Left colon (tissue), 2 donors: ENCODE measurements around the gene WDR7. TPM values are rescaled to one million over a fixed set of nuclear protein-coding genes. Genes with fewer than 3 reads are reported as not detected.

Source experiments
- ATAC-seq: fragments of 200-7000 bp; cut with Tn5 transposase; one replicate; pipeline ENCODE4 v1.9.1; 2020; ENCODE audit warnings: mild to moderate bottlenecking, moderate library complexity
- DNase-seq, 2 donors: peaks; one replicate each; pipeline ENCODE4 v3.0.0-alpha.2; 2020
- intact Hi-C, 2 donors: fragments of 100-400 bp; cut with DNase I in 1 of 2; cut with micrococcal nuclease in 1 of 2; formaldehyde crosslinking; loops; one replicate each; pipeline versions ENCODE4 v1.11.2 to v1.14.0; 2022; cut with DNase I, micrococcal nuclease
- total RNA-seq, 2 donors: library from RNA; stranded (reverse); fragmentation: NEBNext Ultra II Directional; extraction: Animal tissue kit (Norgen Biotek cat#: 25700); gene quantifications; one replicate each; pipeline ENCODE4 v1.2.1, GENCODE V29; 2021
- donor health status: DM: no; HTN: no; CAD: no.
- donor health status: DM: yes; HTN: yes; CAD: no.

WDR7 gene
- total RNA-seq, 2 donors from 2014 or later, result 25.0 to 27.1 TPM

DNA sequence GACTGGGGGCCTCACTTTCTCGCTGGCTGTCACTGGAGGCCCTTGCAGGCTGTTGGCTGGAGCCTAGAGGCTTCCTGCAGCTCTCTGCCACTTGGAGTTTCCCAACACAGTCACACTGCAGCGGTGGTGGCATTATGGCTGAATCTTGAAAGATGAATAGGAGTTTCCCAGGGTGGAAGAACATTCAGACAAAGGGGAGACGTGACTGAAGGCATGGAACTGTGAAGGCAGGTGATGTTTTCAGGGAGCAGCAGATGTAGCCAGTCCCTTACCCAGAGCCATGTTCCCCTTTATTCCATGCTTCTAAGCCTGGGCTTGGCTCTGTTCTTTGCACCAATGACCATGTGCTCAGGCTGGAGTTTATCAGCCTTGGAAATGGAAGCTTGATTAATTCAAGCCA, 389.0 kb downstream of the WDR7 start:
- DNase-seq (no peak), ATAC-seq (no peak)
- intact Hi-C loops, result no loop called here

DNA sequence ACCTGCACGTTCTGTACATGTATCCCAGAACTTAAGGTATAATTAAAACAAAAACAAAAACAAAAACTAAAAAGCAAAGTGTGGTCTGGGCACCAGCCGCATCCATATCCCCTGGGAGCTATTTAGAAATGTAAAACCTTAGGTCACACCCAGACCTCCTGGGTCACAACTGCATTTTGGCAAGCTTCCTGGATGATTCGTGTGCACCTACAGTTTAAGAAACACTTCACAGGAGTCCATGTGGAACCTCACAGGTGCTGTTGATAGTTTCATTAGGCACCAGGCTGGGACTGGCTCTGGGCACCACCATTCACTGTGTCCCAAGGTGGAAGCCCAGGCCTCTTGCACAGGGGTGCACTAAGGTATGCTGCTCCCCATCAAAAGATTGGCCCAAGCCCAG, 392.1 kb downstream of the WDR7 start:
- DNase-seq, result no peak
- intact Hi-C loops, result no loop called here
- ATAC-seq, result no peak

DNA sequence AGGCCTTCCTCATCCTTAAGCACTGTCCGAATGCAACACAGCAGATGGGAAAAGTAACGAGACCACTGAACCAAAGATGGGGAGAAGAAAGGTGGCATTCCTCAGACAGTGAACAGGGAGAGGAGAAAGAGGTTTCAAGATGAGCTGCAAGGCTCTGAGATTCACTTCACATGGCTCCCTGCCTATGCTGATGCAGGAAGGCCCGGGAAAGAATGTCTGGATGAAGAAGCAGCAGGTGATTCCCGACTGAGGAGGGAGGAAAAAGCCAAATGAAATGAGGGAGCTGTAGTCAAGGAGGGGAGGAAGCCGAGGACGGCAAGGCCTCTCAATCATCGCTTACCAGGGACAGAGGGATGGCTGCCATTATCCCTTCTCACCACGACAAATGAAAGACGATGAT, 397.2 kb downstream of the WDR7 start:
- DNase-seq (no peak), ATAC-seq (no peak)
- intact Hi-C loops, result no loop called here

DNA sequence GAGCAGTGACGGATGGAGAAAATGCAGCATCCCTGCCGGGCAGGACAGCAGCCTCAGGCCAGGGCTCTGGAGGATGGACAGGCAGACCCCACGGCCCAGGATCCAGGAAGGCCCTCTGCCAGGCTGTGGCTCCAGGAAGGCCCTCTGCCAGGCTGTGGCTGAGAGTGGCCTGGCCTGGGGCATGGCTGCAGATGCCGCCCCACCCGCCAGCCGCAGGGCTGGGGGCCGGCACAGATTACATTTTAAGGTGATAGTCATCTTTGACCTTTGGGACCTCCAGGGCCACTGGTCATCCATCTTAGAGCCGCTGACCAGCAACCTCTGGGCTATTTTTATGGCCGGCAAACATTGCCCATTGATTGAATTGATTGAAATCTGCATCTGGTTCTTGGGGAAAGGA, 397.7 kb downstream of the WDR7 start:
- ATAC-seq (no peak), DNase-seq (no peak)
- intact Hi-C loops, result no loop called here

DNA sequence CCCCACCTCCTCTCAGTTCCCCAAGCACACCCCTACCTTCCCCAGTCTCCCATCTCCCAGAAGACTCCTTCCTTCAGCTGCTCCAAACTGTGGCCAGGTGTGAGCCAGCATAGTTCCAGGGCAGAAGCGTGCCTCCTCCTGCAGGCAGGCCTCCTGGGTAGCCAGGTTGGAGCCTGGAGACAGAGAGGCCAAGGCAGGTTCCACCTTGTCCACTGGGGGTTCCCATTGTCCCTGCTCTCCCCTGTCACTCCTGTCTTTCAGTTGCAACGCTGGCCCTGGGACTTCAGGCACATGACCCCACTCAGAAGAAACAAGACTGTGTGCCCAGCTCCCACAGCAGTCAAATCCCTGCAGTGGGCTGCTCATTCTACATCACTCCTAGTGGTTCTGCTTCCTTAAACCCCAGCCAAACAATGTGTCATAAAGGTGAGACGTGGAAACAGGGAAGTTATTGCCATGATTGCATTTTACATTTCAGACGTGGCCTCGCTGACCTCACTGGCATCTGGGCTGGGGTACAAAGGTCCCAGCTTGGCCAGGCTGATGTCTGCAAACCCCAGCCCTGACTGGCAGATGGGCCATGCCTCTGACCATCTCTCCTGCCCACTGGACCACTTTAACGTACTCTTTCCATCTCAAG, 399.3 kb downstream of the WDR7 start:
- ATAC-seq, result peak; percentile 84
- intact Hi-C loops, result no loop called here
- DNase-seq, result peak; percentile 73 to 78

DNA sequence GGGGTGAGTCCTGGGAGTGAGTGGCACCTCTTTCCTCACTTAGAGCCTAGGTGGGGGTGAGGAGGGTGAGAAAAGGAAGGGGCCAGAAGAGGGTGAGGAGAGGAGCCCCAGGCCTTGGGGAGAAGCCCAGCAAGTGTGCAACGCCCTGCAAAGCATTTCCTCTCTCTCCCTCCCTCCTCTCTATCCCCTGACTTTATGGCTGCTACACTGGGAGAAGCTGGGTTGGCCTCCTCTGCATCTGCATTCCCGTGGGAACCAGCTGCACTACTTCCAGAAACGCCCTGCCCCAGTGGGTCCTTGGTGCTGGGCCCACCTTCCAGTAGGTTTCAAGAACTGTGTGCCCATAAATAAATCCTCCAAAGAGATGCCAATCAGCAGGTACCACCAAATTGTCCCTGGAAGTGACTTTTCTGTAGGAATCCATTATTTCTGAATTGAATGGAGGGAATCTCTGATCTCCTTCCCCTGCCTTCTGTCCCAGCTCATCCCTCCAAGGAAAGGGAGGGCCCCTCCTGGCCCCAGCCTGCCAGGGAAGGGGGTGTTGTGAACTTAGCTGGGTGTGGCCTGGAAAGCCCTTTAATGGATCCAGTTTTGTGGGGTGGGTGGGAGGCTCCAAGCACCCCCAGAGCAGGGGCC, 400.0 kb downstream of the WDR7 start:
- peak; percentile 39 to 58 for DNase-seq
- intact Hi-C loops, result no loop called here
- ATAC-seq, result peak; percentile 72

DNA sequence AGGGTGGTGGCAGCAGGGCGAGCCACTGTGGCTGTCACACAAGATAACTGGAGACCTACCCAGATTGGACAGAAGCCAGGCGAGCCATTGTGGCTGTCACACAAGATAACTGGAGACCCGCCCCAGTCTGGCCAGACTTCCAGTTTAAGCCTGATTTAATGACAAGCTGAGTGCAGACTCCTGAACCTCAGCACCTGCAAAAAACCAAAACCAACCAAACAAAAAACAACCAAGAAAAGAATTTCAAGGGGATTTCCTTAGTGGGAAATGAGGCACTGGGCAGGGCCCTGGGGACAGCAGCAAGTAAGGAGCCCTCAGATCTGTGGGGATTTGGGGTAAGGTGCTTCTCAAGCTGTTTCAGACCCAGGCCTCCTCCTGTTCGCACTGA, 400.5 kb downstream of the WDR7 start:
- intact Hi-C loops, result no loop called here
- peak; percentile 77 for ATAC-seq
- peak; percentile 92 to 93 for DNase-seq

DNA sequence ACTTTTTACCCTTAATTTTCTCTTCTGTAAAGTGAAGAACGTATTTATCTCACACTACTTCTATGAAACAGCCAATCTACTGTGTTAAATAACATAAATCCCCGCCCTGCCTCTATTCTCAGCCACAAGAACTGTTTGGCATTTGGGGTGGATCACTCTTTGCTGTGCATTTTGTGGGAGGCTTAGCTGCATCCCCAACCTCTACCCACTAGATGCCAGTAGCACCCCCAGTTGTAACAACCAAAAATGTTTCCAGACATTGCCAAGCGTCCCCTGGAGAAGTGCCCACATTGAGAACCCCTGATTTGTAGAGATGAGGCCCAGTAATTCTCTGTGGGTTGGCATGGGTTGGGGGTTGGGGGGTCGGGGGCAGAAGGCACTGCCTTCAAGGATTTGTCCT, 401.0 kb downstream of the WDR7 start:
- intact Hi-C loops, result no loop called here
- ATAC-seq (no peak), DNase-seq (no peak)

DNA sequence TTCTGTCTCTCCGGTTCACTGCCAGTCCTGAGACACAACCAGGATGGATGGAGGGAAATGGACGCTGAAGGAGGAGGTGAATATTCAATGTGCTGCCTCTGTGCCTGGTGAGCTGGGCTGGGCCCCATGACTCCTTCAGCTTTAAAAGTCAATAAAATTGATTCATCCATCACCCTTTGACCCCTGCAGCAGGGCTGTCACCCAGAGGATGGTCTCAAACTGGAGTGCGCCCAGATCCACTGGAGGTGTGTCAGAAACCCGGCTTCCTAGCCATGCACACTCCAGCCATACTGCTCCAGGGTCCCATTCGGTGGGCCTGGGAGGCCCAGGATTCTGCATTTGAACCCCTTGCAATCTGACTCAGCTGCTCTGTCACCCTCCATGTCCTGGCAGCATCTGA, 401.6 kb downstream of the WDR7 start:
- DNase-seq (no peak), ATAC-seq (peak; percentile 26)
- intact Hi-C loops, result no loop called here

DNA sequence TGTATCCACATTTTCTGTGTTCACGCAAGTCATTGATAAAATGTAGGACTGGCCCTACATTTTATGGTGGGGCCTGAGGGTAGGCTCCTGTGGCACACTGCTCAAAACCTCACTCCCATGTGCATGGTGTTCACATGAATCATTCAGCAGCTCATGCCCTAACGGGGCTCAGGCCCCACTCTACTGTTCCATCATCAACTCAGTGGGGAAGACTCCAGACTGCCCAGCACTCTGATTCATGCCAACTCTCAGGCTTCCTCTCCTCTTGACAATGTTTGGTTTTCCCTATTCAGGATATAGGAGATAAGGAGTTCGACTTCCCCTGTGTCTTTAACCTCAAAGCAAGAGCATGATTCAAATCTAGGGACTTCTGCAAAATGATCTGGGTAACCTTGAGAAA, 403.7 kb downstream of the WDR7 start:
- no peak for ATAC-seq
- DNase-seq, result no peak
- intact Hi-C loops, result no loop called here

DNA sequence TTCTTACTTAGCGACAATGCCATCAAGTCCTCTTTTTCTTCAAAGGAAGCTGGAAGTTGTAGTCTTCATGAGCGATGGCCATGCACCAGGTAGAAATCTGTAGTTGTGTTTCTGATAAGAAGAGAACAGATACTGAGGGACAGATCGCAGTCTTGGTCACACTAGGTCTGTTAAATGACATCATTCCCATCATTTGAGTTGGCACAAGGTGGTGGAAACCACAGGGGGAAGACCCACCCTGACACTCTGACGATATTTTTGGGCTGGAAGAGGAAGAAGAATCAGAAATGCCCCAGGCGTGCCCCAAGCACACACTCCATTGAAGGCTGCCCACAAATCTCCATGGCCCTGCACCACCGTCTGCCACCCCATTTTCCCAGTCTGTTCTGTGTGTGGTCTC, 406.7 kb downstream of the WDR7 start:
- intact Hi-C loops, result no loop called here
- DNase-seq (no peak), ATAC-seq (no peak)

DNA sequence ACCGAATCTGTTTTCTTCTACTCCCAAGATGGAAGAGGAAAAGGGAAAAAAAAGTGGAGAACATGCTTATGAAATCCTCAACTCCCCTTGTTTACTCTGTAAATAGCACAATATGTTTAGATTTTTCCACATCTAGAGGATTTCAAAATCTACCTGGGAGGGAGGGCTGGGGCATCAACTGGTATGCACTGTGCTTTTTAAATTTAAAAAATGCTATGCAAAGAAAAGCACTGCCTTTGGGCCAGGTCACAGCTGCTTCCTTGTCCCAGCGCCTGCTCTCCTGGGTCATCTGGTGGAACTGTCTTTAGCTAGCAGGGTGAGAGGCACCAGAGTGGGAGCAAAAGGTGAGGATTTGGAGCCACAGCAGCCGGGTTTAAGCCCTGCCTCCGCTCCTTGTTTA, 407.6 kb downstream of the WDR7 start:
- no peak for ATAC-seq
- intact Hi-C loops, result no loop called here
- no peak for DNase-seq

DNA sequence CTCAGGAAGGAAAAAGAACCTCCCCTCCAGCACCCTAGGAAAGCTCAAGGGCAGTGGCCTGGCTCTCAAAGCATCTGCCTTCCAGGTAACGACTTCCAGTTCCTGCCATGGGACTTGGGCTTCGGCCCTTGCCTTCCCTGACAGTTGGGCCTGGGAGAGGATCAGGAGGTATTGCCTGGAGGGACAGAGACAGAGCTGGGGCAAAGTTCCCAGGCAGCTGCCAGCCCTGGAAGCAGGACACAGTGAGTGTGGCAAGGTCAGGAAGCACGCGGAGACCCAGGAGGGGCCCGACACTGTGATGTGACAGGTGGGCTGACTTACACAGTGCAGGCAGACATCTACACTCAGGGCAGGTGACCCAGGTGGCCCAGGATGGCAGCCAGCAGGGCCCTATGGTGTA, 408.2 kb downstream of the WDR7 start:
- ATAC-seq, result no peak

DNA sequence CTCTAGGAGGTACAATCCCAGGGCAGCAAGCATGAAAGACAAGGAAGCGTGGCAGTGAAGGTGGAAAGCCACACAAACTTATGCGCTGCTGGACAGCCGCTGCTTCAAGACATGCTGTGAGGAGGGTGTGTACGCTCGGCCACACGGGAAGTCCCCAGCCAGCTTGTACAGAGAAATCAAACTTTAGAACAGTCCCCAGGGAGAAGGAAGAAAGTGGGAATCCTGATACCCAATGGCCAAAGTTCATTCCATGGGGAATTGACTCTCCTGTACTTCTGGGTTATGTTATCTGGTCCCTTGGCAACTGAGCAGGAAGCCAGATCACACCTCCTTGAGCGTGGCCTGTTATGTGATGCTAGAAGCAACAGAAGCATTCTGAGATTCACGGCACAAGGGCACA, 409.7 kb downstream of the WDR7 start:
- no peak for DNase-seq
- intact Hi-C loops, result no loop called here
- peak; percentile 94 for ATAC-seq

More for the DNA sequence above, 408.2 kb downstream of the WDR7 start:
- intact Hi-C loops, result no loop called here
- DNase-seq, result no peak

DNA sequence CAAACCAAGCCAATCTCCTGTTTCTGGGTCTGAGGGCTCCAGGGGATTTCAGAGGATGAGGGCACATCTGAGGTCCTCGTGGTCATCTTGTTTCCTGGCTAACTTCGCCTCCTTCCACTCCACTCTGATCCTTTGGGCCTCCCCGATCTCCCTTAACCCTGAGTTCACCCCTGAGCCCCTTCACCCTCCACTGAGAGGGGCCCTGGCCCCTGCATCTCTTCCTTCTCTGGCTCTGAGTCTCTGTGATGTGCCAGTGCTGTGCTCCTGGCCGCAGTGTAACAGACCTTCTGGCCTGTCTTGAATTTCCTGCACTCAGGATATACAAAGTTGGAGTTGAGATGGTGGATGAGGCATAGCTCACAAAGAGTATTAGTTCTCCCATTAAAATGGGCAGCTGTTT, 411.0 kb downstream of the WDR7 start:
- DNase-seq (no peak), ATAC-seq (no peak)
- intact Hi-C loops, result no loop called here

DNA sequence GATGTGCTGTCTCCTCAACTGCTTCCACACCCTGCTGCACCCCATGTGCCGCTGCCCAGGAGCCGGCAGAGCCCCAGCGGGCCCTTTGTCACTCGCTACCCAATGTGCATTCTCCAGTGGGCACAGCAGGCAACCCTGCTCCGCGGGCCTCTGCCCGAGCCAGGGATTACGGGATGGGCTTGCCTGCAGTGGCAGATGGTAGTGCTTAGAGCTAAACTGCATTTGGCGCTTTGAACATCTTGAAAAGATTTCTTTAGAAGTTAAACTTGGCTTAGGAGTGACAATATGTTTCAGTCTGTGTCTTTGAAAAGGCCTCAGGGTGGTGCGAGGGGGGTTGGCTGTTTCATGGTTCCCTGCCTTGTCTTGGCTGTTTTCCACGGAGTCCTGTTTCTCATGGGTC, 411.7 kb downstream of the WDR7 start:
- intact Hi-C loops, result no loop called here
- ATAC-seq, result no peak
- DNase-seq, result no peak

DNA sequence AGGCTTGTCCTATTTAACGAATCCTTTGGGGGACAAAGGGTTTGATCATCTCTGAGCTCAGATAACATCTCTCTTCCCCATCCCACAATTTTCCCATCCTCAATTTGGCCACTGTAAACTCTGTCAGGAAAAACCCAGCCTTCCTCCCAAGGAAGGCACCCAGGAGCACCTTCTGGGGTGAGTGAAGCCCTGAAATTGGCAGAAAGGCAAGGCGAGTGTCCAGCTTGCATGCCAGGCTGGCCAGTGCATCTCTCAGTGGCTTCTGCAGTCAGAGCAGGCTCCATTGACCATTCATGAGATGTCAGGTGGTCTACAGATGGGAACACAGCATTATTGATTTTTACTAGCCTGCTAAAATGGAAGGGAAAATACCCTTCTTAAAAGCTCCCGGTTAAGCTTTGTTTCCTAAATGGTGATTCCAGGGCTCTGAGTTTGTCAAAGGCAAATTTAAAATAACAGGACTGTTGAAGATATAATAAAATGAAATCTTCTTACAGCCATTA, 412.5 kb downstream of the WDR7 start:
- ATAC-seq (no peak), DNase-seq (no peak)
- intact Hi-C loops, result no loop called here

DNA sequence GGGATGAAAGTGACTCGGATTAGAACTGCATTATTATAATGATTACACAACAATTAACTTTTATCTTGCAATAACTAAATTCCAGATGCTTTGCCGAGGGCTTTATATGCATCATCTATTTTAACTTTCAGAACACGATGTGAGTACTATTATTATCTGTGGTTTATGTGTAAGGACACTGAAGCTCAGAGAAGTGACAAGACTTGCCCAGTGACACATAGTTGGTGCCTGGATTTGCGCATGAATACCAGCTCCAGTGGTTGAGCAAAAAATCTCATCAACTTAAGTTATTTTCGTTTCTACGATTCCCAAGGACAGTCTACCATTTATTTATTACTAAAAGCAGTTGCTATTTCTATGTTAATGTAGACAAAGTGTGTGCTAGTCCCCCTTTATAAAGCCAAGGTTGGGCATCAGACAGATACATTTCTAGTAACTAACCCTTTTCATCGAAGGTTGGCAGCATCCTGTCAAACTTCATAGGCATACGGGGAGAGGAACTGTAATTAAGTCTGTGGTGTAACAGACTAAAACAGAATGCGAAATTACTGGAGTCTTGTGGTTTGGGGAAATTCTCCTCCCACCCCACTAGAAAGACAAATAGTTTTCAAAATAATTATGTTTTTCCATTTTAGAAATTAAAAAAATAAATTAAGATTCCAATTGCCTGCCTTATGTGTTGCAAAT, 422.5 kb downstream of the WDR7 start:
- ATAC-seq (no peak), DNase-seq (no peak)
- intact Hi-C loops, result no loop called here

DNA sequence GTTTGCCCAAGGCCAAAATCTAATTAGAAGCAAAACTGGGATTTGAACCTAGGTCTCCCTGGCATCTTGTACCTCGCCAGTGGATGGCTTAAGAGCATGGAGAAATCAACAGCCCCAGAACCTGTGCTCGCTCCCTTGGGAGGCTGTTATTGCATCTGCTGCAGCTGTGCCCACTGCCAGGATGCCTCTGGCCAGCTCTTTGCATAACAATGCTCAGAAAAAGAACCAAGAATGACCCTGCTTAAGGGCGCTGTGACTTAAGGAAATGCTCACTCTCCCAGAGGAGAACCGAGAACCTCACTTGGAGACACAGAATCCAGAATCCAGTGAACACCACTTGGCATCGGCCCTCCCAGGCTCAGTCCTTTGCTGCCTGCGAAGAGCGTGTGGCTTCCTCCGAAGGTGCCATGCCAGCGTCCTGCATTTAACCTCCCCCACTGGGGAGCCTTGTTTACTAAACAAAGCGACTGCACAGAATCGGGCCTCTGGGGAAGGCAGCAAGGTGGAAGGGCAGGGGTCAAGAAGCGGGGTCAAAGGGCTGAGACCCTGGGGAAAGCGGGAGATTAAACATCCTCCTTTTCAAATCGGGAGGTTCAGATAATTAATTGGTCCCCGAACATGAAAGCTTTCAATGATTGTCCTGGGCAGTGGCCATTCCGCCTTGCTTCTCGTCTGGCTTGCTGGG, 424.7 kb downstream of the WDR7 start:
- ATAC-seq, result no peak
- intact Hi-C loops, result no loop called here
- no peak for DNase-seq
